Measurements from ENCODE around the gene CDH4.

- TF ChIP-seq CTCF (IDR thresholded peaks at IDR 0.05; ENCODE audit: extremely low read depth in 1 of 2, insufficient read depth in 1 of 2, low read depth in 1 of 2, low read length in 2 of 2), result no peak
- no peak for TF ChIP-seq POLR2A (IDR thresholded peaks at IDR 0.05; ENCODE audit: low read depth, low read length)
- no peak for TF ChIP-seq EZH2 (IDR thresholded peaks at IDR 0.05; ENCODE audit: borderline replicate concordance, low read depth, low read length, severe bottlenecking)
These were observed 285.4 kb downstream of the CDH4 start for GRCh38 chr20:61537239-61538182.

Measured in endothelial cell of umbilical vein (primary cell).